Stomach smooth muscle (tissue), 2 donors: Measurements from ENCODE around the gene SHOC1.
"Not testable (repeated sequence)": the region's sequence is repeated elsewhere in the genome, so short reads cannot be mapped to it uniquely, and the experiment has no call there.

Experiments used
- H3K27ac ChIP-seq: one replicate; pipeline ENCODE4 v1.7.0; 2013; ENCODE audit warnings: mild to moderate bottlenecking, low read length, inconsistent platforms
- H3K27me3 ChIP-seq, 2 donors: one replicate each; pipeline ENCODE4 v1.7.0; 2013; ENCODE audit warnings: low read length in 2 of 2; ENCODE audit not compliant: insufficient read depth in 2 of 2, control insufficient read depth in 1 of 2
- H3K36me3 ChIP-seq, 2 donors: one replicate each; pipeline ENCODE4 v1.7.0; 2013; ENCODE audit warnings: low read length in 2 of 2; ENCODE audit not compliant: control insufficient read depth in 2 of 2, insufficient read depth in 2 of 2
- H3K4me1 ChIP-seq: one replicate; pipeline ENCODE4 v1.7.0; 2013; ENCODE audit warnings: low read length; ENCODE audit not compliant: control insufficient read depth, insufficient read depth
- H3K4me3 ChIP-seq, 2 donors: one replicate each; pipeline ENCODE4 v1.7.0; 2013; ENCODE audit warnings: low read length in 2 of 2
- H3K9ac ChIP-seq, 2 donors: one replicate each; pipeline ENCODE4 v1.7.0; 2013; ENCODE audit warnings: low read length in 2 of 2, mild to moderate bottlenecking in 1 of 2
- H3K9me3 ChIP-seq, 2 donors: one replicate each; pipeline ENCODE4 v1.7.0; 2013; ENCODE audit warnings: low read length in 2 of 2; ENCODE audit not compliant: control insufficient read depth in 2 of 2
- donor health status: healthy.
- donor health status: Pancreatic carcinoma.

SHOC1 gene

DNA sequence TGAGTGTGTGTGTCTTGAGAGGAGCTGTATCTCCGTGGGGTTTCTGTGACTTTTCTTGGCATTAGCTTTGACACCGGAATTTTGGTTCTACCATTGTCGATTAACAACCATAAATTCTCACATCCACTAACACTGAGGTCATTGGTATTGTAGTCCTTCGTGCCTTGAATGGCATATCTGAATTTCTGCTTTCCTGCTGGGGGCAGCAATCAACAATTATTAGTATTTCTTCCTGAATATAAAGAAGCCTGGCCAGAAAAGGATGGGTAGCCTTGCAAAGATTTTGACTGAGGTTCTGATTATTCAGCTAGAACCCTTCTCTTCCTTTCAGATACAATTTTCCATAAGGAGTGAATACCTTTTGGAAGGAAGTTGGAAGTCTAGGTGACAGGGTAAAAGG, 33.5 kb upstream of the SHOC1 start:
- Histone ChIP-seq H3K9ac (no peak overlapping the region), H3K9me3 (no peaks in the 10 kb centered on the region)

GRCh38 chr9:111825468-111826145, 30.9 kb upstream of the SHOC1 start:
- no peaks in the 10 kb centered on the region for H3K9me3 ChIP-seq
- no peaks in the 10 kb centered on the region for H3K36me3 ChIP-seq
- H3K4me3 ChIP-seq = no peak overlapping the region
- no peak overlapping the region for H3K9ac ChIP-seq
- H3K4me1 ChIP-seq = no peaks in the 10 kb centered on the region
- H3K27ac ChIP-seq = no peak overlapping the region
- H3K27me3 ChIP-seq = no peaks in the 10 kb centered on the region

More for the DNA sequence above, 33.5 kb upstream of the SHOC1 start:
- H3K36me3 ChIP-seq = no peaks in the 10 kb centered on the region
- H3K4me1 ChIP-seq = no peaks in the 10 kb centered on the region
- H3K27ac ChIP-seq = no peak overlapping the region
- no peaks in the 10 kb centered on the region for H3K27me3 ChIP-seq
- H3K4me3 ChIP-seq = no peak overlapping the region

GRCh38 chr9:111821006-111821528, 26.3 kb upstream of the SHOC1 start:
- H3K4me1 ChIP-seq = no peaks in the 10 kb centered on the region
- no peaks in the 10 kb centered on the region for H3K36me3 ChIP-seq
- no peak overlapping the region for H3K9ac ChIP-seq
- H3K27ac ChIP-seq = no peak overlapping the region
- H3K4me3 ChIP-seq = no peak overlapping the region
- H3K27me3 ChIP-seq = no peaks in the 10 kb centered on the region
- H3K9me3 ChIP-seq = no peaks in the 10 kb centered on the region

DNA sequence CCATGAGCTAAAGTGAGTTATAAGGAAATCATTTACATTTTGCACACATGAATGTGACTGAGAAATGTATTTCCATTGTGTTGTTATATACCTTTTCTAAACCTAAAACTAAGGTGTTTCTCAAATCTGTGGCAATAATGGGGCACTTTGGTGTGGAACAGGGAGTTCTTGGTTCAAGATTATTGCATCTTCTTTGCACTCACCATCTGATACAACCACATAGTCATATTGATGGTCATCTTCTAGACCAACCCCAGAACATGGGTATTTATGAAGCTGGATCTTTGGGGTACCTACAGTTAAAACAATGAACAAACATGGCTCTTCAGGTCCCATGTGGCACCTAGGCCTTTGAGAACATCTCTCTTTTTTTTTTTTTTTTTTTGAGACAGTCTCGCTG, 24.6 kb upstream of the SHOC1 start:
- Histone ChIP-seq H3K27ac (no peak overlapping the region), H3K36me3 (no peaks in the 10 kb centered on the region), H3K9me3 (no peaks in the 10 kb centered on the region), H3K9ac (no peak overlapping the region), H3K27me3 (no peaks in the 10 kb centered on the region), H3K4me3 (no peak overlapping the region), H3K4me1 (no peaks in the 10 kb centered on the region)

DNA sequence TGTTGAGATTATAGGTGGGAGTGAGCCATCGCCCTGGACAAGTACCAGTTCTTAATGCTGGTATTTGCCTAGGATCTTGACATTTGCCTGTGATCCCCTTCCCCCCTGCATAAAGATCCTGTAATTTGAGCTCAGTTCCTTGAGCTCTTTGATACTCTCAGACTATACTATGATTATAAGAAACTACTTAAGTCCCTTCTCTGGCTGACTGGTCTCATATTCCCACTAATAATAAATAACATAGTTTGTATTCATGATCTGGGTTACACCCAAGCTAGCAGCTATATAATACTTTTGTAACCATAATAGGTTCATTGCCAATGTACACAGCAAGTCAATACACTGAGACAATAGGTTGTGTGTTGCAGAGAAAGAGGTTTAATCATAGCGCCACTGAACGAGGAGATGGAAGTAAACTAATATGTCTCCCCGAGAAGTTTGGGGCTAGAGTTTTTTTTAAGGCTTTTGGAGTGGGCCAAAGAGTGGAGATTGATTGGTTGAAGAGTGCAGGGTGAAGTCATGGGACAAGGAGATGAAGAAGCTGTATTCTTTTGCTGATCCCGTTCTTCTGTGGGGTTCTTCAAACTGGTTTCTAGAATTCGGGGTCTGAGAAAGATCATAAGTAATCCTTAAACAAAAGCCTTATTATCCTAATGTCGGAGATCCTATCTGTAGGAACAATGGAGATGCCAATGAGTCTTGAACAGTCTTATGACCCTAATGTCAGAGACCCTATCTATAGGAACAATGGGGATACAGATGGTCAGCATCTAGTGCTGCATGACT, 20.7 kb upstream of the SHOC1 start:
- Histone ChIP-seq H3K4me1 (no peaks in the 10 kb centered on the region), H3K9ac (no peak overlapping the region), H3K27me3 (no peaks in the 10 kb centered on the region), H3K27ac (no peak overlapping the region), H3K4me3 (no peak overlapping the region), H3K36me3 (no peaks in the 10 kb centered on the region), H3K9me3 (no peaks in the 10 kb centered on the region)

DNA sequence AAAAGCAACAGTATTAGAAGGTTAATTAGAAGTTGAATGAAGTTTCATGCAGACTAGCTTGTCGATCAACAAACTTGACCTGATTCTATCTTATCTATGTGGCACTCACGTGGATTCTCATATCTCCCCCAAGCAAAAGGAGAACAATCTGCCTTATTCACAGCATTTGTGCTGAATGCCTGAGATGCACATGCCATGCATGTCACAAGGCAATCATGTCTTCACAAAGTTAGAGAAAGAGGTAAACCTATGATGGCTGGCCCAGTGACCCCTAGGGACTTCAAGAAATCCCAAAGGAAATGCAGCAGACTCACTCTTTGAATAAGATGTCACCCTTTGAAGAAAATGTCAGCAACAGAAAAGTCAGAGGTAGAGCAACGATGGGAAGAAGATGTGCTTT, 17.6 kb upstream of the SHOC1 start:
- no peaks in the 10 kb centered on the region for H3K4me1 ChIP-seq
- H3K27me3 ChIP-seq = no peaks in the 10 kb centered on the region
- no peaks in the 10 kb centered on the region for H3K36me3 ChIP-seq
- H3K9ac ChIP-seq = no peak overlapping the region
- no peak overlapping the region for H3K27ac ChIP-seq
- H3K9me3 ChIP-seq = no peaks in the 10 kb centered on the region
- H3K4me3 ChIP-seq = no peak overlapping the region

DNA sequence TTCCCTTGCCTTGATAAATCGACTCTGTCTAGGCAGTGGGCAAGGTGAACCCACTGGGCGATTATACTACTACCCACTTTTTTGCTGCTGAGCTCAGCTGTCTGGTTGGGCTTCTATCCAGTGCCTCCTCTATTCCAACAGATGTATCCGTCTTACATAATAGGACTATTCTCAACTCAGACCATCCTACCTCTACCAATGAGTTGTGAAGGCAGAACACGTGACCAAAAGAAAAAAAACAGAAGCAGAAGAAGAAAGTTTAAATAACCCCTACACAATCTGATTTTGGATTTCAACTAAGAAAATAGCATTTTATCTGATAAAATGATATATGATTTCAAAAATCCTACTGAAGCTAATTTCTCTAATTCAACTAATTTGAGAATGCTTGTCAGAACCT, 16.2 kb upstream of the SHOC1 start:
- Histone ChIP-seq H3K4me1 (no peaks in the 10 kb centered on the region), H3K27ac (no peak overlapping the region), H3K9ac (no peak overlapping the region), H3K9me3 (no peaks in the 10 kb centered on the region), H3K27me3 (no peaks in the 10 kb centered on the region), H3K4me3 (no peak overlapping the region), H3K36me3 (no peaks in the 10 kb centered on the region)

- not testable (repeated sequence) for H3K9me3 ChIP-seq, H3K36me3 ChIP-seq, H3K4me1 ChIP-seq, H3K9ac ChIP-seq, H3K4me3 ChIP-seq, H3K27me3 ChIP-seq, H3K27ac ChIP-seq
Observed at GRCh38 chr9:111810415-111810814, 15.7 kb upstream of the SHOC1 start.

DNA sequence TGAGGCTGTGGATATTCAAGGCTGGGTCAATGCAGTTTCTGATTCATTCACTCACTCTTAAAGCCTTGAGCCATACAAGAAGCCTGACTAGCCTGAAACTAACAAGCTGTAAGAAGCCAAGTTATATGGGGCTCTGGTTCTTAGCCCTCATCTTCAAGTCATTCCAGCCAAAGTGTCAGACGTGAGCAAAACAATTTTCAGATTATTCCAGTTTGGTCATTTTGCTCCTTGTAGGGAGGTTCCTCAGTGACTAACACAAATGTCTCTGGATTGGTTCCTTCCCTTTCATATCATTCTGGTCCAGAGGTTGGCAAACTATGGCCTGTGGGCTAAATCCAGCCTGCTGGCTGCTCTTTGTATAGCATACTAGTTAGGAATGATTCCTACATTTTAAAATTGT, 12.5 kb upstream of the SHOC1 start:
- H3K9me3 ChIP-seq = no peaks in the 10 kb centered on the region
- no peaks in the 10 kb centered on the region for H3K27me3 ChIP-seq
- H3K36me3 ChIP-seq = no peaks in the 10 kb centered on the region
- H3K9ac ChIP-seq = no peak overlapping the region
- H3K4me3 ChIP-seq = no peak overlapping the region
- H3K27ac ChIP-seq = no peak overlapping the region
- no peaks in the 10 kb centered on the region for H3K4me1 ChIP-seq

GRCh38 chr9:111806259-111806658, 11.5 kb upstream of the SHOC1 start:
- no peak overlapping the region for H3K9ac ChIP-seq
- no peak overlapping the region for H3K4me3 ChIP-seq

DNA sequence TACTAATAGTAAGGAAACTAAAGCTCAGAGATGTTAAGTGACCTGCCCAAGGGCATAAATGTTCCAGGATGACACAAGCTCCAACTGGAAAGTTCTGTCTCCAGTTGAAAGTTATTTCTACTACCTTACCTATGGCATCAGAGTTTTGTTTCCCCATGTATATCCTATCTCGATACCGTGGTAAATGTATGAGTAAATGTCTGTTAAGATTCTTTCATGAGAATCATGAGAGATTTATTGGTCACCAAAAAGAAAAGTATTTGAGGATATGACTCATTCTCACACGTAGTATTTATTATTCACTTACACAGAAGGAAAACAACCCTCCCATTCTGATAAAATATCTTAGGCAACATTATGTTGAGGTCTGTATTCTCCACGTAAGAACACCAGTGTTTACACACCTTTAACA, 11.1 kb upstream of the SHOC1 start:
- H3K4me3 ChIP-seq = no peak overlapping the region
- H3K9me3 ChIP-seq = no peaks in the 10 kb centered on the region
- no peaks in the 10 kb centered on the region for H3K36me3 ChIP-seq
- no peak overlapping the region for H3K27ac ChIP-seq
- H3K4me1 ChIP-seq = no peaks in the 10 kb centered on the region
- H3K27me3 ChIP-seq = no peaks in the 10 kb centered on the region
- no peak overlapping the region for H3K9ac ChIP-seq

More at GRCh38 chr9:111806259-111806658, 11.5 kb upstream of the SHOC1 start:
- Histone ChIP-seq H3K4me1 (no peaks in the 10 kb centered on the region), H3K9me3 (no peaks in the 10 kb centered on the region), H3K27ac (no peak overlapping the region), H3K27me3 (no peaks in the 10 kb centered on the region), H3K36me3 (no peaks in the 10 kb centered on the region)
